Mucosa of rectum (tissue), 2 donors: ENCODE measurements around the gene HLCS.

Source experiments
- H3K27ac ChIP-seq, 2 donors: one replicate each; pipeline ENCODE4 v1.7.0; 2013; ENCODE audit warnings: inconsistent platforms in 2 of 2, low read depth in 2 of 2, low read length in 2 of 2
- H3K27me3 ChIP-seq, 2 donors: one replicate each; pipeline ENCODE4 v1.7.0; 2013; ENCODE audit warnings: low read length in 2 of 2; ENCODE audit not compliant: control insufficient read depth in 2 of 2, insufficient read depth in 2 of 2
- H3K36me3 ChIP-seq, 2 donors: one replicate each; pipeline ENCODE4 v1.7.0; 2013; ENCODE audit warnings: low read length in 2 of 2; ENCODE audit not compliant: control insufficient read depth in 2 of 2, insufficient read depth in 2 of 2
- H3K4me1 ChIP-seq, 2 donors: one replicate each; pipeline ENCODE4 v1.7.0; 2013; ENCODE audit warnings: low read length in 2 of 2, mild to moderate bottlenecking in 1 of 2; ENCODE audit not compliant: control insufficient read depth in 2 of 2, insufficient read depth in 2 of 2
- H3K4me3 ChIP-seq, 2 donors: one replicate each; pipeline ENCODE4 v1.7.0; 2013; ENCODE audit warnings: low read length in 2 of 2
- H3K9ac ChIP-seq, 2 donors: one replicate each; pipeline ENCODE4 v1.7.0; 2013; ENCODE audit warnings: low read length in 2 of 2, low read depth in 1 of 2, mild to moderate bottlenecking in 1 of 2
- H3K9me3 ChIP-seq, 2 donors: one replicate each; pipeline ENCODE4 v1.7.0; 2013; ENCODE audit warnings: low read length in 2 of 2; ENCODE audit not compliant: control insufficient read depth in 2 of 2
- donor health status: healthy.
- donor health status: Normal muscosa, but diverticular disease.

Gene HLCS

DNA sequence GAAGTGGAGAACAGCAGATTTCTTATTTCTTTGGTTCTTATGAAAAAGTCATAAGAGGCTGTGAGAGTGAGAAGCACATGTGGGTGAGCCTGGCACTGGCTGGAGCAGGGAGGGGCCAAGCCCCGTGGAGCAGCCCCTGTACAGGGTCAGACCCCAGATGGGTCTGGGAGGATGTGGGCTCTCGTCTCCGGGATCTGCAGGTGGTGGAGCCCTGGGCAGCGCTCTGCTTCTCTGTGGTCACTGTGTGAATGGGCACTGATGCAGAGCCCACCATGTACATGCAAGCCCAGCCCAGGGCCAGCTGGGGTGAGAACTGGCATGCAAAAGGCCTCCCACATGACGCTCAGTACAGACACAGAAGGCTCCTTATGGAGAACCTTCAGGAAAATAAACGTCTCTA, 200.0 kb downstream of the HLCS start:
- Histone ChIP-seq H3K9me3 (no peaks in the 10 kb centered on the region), H3K4me1 (peaks cover 2 to 20% of the 10 kb centered on the region in 2 donors), H3K36me3 (no peaks in the 10 kb centered on the region), H3K9ac (no peak overlapping the region), H3K27ac (no peak overlapping the region), H3K27me3 (no peaks in the 10 kb centered on the region), H3K4me3 (no peak overlapping the region)

DNA sequence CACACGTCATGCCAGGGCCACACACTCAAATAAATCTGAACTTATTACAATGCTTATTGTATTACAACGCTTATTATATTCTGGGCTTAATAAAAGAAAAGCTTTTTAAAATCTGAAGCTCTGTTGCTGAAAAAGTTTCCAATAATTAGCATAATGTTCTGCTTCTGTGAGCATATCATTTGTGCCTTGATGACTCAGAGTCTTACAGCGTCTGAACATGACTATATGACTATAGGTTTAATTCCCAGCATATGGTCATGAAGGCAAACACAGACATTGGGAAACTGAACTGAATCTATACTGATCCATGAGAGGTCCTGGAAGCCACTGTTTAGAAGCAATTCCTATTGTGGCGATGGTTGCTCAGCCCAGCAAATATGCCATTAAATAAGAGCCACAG, 201.2 kb downstream of the HLCS start:
- Histone ChIP-seq H3K4me1 (peaks cover 2 to 20% of the 10 kb centered on the region in 2 donors), H3K9ac (no peak overlapping the region), H3K9me3 (no peaks in the 10 kb centered on the region), H3K36me3 (no peaks in the 10 kb centered on the region), H3K4me3 (no peak overlapping the region), H3K27me3 (no peaks in the 10 kb centered on the region), H3K27ac (no peak overlapping the region)

DNA sequence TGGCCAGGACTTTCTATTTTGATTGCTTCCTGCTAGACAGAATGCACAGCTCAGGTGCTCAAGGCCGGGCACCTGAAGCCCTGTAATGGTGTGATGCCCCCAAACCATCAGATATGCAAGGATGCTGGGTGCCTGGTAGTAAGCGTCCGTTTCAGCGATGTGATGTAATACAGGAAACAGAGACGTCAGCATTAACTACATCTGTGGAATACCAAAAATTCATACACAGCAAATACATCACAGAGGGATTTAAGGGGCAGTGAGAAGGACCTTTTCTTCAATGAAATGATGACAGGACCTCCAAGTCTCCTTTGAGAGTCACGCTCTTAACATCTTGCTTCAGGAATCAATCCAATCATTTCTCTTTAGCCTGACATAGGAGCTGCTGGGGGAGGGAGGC, 203.2 kb downstream of the HLCS start:
- H3K4me3 ChIP-seq, result no peak overlapping the region
- no peaks in the 10 kb centered on the region for H3K9me3 ChIP-seq
- H3K27ac ChIP-seq, result no peak overlapping the region
- peaks cover 0 to 8% of the 10 kb centered on the region in 2 donors for H3K4me1 ChIP-seq
- no peak overlapping the region for H3K9ac ChIP-seq
- no peaks in the 10 kb centered on the region for H3K36me3 ChIP-seq
- H3K27me3 ChIP-seq, result no peaks in the 10 kb centered on the region

DNA sequence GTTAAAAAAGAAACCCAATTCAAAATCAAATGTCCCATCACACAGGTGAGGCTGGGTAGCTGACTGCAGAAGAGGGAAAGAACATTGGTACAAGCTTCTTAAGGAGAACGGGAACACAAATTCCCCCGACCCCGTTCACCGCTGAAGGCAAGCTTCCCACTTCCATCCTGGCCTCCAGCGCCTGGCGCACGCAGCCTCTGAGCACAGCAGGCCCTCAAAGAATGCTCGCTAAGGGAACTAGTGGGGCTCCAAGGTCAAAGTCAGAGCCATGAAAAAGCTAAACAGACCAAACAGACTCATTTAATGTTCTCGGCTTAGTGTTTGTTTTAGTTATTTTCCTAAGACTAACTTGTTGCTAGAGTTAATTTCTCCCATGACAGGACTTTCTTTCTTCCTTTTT, 203.8 kb downstream of the HLCS start:
- no peaks in the 10 kb centered on the region for H3K36me3 ChIP-seq
- no peak overlapping the region for H3K27ac ChIP-seq
- H3K4me1 ChIP-seq, result peaks cover 0 to 4% of the 10 kb centered on the region in 2 donors
- H3K4me3 ChIP-seq, result no peak overlapping the region
- H3K9me3 ChIP-seq, result no peaks in the 10 kb centered on the region
- H3K9ac ChIP-seq, result no peak overlapping the region
- H3K27me3 ChIP-seq, result no peaks in the 10 kb centered on the region

DNA sequence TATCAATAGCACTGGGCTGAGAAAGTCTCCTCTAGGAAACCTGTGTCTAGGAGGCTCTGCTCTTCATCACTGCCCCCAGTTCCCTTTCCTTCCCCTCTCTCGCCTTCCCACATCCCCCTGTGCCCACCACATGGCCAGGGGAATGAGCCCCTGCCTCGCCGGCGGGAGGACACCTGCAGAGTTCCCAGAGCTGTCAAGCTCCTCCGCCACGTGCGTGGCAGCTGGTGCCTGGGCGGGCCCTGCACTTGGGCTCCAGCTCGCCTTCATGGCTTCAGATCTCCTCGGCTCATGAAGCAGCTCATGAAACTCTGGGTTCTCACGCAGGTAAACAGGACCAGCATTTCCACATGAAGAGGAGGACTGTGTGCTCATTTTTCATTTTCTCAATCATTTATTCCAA, 204.8 kb downstream of the HLCS start:
- Histone ChIP-seq H3K27ac (no peak overlapping the region), H3K36me3 (no peaks in the 10 kb centered on the region), H3K27me3 (no peaks in the 10 kb centered on the region)

DNA sequence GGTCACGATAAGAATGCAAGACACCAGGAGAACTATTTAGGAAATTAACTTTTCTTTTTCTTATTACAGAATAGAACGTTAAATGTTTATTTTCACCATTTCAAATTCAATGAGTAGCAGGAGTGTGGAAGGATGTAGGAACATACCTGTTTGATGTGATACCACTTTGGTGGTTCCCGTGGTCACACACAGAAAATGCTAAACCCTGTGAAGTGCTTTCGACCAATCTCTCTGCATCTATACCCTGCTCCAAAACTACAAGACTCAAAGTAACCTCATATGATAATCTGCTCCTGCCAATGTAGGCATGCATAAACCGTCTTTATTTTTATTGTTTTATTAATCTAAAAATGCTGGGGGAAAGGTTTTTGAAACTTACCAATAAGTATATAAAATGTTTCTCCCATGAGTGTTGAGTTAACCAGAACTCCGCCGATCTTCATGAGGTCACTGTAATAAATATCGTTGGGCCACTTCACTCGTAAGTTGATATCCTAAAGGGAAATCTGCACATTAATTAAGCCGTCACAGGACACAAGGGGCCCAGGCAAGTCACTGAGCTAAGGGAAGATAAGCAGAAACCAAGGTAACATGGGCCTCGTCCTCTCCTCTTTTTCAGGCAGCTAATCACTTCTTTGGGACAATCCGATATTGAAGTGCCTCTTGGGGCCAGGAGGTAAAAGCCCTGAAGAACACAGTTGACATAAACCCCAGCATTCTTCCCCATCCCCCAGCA, 207.0 kb downstream of the HLCS start:
- Histone ChIP-seq H3K27ac (no peak overlapping the region), H3K27me3 (no peaks in the 10 kb centered on the region), H3K4me3 (no peak overlapping the region), H3K9me3 (no peaks in the 10 kb centered on the region), H3K9ac (no peak overlapping the region), H3K4me1 (no peaks in the 10 kb centered on the region), H3K36me3 (peaks cover 0 to 4% of the 10 kb centered on the region in 2 donors)

More for the DNA sequence above, 204.8 kb downstream of the HLCS start:
- H3K9me3 ChIP-seq, result no peaks in the 10 kb centered on the region
- no peak overlapping the region for H3K9ac ChIP-seq
- no peak overlapping the region for H3K4me3 ChIP-seq
- no peaks in the 10 kb centered on the region for H3K4me1 ChIP-seq

DNA sequence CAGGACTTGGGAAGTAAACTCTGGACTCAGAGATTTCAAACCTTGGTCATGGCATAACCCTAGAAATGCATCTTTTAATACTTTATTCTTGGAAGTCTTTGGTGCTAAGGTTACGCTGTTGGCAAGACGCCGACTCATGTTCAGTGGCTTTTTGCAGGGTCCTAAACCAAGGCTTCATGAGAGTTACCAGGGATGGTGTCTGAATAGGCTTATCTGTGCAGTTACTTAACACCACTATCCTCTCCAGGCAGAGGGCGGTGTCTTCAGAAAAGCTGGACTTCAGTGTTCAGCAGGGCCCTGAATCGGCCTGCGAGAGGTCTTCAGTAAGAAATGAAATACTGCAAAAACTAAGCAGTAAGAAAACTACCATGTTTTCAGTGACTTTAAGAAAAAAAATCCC, 209.3 kb downstream of the HLCS start:
- Histone ChIP-seq H3K36me3 (peaks cover 0 to 7% of the 10 kb centered on the region in 2 donors), H3K9ac (no peak overlapping the region), H3K27ac (no peak overlapping the region), H3K4me1 (no peaks in the 10 kb centered on the region), H3K27me3 (no peaks in the 10 kb centered on the region), H3K9me3 (no peaks in the 10 kb centered on the region), H3K4me3 (no peak overlapping the region)

DNA sequence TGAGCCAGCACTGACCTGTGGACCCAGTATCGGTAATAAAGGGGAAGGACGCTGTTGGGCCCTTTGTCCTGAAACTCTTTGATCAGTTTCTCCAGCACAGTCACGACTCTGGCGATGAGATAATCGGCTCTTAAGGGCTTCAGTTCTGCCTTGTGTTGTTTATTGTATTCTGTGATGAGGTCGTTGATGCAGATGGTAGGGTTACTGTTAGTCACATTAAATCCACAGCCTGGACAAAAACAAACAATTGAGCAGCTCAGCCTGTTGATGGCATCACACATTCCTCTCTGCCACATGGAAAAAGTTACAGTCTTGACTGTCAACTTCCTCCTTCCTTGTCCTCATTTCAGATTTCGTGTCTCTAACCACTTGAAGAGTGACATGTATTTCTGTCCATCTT, 209.9 kb downstream of the HLCS start:
- Histone ChIP-seq H3K4me1 (no peaks in the 10 kb centered on the region), H3K9me3 (no peaks in the 10 kb centered on the region), H3K27me3 (no peaks in the 10 kb centered on the region), H3K9ac (no peak overlapping the region), H3K27ac (no peak overlapping the region), H3K36me3 (peaks cover 0 to 7% of the 10 kb centered on the region in 2 donors), H3K4me3 (no peak overlapping the region)

DNA sequence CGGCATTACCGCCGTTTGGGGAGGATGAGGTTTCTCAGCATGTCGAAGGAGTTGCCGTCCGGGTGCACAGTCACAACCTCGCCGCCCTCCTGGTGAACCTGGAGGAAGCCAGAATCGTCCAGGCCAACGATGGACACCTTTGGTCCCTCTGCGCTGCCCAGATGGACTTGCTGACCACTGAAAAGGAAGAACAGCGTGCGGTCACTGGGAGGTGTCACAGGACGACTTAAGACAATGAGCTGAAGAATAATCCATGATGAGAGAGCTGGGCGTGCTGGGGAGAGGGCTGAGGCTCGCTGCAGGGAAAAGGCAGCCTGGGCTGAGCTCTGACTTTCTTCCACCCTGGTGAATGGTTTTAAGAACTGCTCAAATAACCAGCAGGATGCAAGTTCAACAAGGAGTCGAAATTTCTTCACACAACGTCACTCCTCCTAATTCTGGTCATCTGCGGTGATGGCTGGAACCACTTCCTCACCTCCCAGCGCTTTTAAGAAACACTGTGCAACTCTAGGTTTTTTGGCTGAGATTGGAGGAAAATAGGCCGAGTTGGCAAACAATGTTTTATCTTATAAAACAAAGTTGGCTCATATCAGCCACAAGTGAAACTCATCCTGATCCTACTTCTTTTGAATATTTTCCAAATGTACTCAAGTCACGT, 212.1 kb downstream of the HLCS start:
- H3K4me1 ChIP-seq, result no peaks in the 10 kb centered on the region
- no peaks in the 10 kb centered on the region for H3K27me3 ChIP-seq
- H3K36me3 ChIP-seq, result peaks cover 0 to 7% of the 10 kb centered on the region in 2 donors
- no peak overlapping the region for H3K4me3 ChIP-seq
- no peak overlapping the region for H3K9ac ChIP-seq
- H3K9me3 ChIP-seq, result no peaks in the 10 kb centered on the region
- no peak overlapping the region for H3K27ac ChIP-seq

DNA sequence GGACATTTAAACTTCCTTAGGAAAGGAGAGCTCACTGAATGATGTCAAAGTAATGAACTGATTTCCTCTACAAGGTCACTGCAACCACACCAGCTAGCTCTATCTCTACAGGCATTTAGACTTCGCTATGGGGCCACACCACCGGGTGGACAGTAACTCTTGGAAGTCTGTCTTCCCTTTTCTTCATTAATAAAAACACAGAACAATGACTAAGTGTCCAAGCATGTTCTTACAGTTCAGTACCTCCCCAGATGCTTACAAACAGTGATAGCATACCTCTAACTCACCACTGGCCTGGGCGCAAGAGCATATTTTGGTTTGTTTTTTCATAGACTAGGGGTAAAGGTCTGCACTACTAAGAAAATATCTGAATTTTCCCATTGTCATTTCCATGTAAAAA, 212.9 kb downstream of the HLCS start:
- H3K27me3 ChIP-seq, result peaks cover 0 to 3% of the 10 kb centered on the region in 2 donors
- no peak overlapping the region for H3K4me3 ChIP-seq
- no peaks in the 10 kb centered on the region for H3K4me1 ChIP-seq
- H3K27ac ChIP-seq, result no peak overlapping the region
- no peaks in the 10 kb centered on the region for H3K9me3 ChIP-seq
- H3K9ac ChIP-seq, result no peak overlapping the region
- peaks cover 0 to 7% of the 10 kb centered on the region in 2 donors for H3K36me3 ChIP-seq
